ENCODE measurements around the gene MAST4.

GRCh38 chr5:67047616-67048015 lies 451.4 kb downstream of the MAST4 start:
- TF ChIP-seq POLR2AphosphoS5 (IDR thresholded peaks at IDR 0.05; ENCODE audit: borderline replicate concordance, low read depth, low read length) (no peak), EZH2 (IDR thresholded peaks at IDR 0.05) (no peak)

Measured in SK-N-MC (cell line).